Measurements from ENCODE around the gene ACSF2.

ACSF2 gene

GRCh38 chr17:50392621-50393020 is 33.4 kb upstream of the ACSF2 start:
- TF ChIP-seq, protein P1, sequence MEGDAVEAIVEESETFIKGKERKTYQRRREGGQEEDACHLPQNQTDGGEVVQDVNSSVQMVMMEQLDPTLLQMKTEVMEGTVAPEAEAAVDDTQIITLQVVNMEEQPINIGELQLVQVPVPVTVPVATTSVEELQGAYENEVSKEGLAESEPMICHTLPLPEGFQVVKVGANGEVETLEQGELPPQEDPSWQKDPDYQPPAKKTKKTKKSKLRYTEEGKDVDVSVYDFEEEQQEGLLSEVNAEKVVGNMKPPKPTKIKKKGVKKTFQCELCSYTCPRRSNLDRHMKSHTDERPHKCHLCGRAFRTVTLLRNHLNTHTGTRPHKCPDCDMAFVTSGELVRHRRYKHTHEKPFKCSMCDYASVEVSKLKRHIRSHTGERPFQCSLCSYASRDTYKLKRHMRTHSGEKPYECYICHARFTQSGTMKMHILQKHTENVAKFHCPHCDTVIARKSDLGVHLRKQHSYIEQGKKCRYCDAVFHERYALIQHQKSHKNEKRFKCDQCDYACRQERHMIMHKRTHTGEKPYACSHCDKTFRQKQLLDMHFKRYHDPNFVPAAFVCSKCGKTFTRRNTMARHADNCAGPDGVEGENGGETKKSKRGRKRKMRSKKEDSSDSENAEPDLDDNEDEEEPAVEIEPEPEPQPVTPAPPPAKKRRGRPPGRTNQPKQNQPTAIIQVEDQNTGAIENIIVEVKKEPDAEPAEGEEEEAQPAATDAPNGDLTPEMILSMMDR (IDR thresholded peaks at IDR 0.05): no peak
- no peak overlapping the region for H3K4me3 ChIP-seq (ENCODE audit: low read depth, low read length)
- no peak overlapping the region for H3K9ac ChIP-seq
- H3K9me3 ChIP-seq (ENCODE audit: control insufficient read depth, low read length): no peaks in the 10 kb centered on the region
- no peak overlapping the region for H3K4me2 ChIP-seq (ENCODE audit: low read length)
- H2AFZ ChIP-seq: no peak overlapping the region
- no peaks in the 10 kb centered on the region for H3K27me3 ChIP-seq (ENCODE audit: control insufficient read depth, insufficient read depth, low read length)
- no peaks in the 10 kb centered on the region for H3K36me3 ChIP-seq (ENCODE audit: control insufficient read depth, insufficient read depth, low read length)
- no peak overlapping the region for H3K27ac ChIP-seq
- peaks cover 9% of the 10 kb centered on the region for H3K79me2 ChIP-seq
- peaks cover 3% of the 10 kb centered on the region for H3K4me1 ChIP-seq

DNA sequence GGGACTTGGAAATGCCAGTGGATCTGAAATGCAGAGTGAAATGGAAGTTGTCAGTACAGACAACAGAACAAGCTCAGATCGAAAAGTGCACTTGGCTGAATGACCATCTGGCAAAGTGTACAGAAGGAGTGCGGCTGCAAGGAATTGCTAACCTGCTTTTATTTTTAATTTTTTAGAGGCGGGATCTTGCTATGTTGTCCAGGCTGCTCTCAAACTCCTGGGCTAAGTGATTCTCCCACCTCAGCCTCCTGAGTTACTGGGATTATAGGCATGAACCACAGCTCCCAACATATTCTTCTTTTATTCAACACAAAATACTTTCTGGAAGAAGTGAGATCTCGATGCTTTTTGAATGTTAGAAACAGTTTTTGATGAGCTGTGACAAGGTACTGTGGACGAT is 32.3 kb upstream of the ACSF2 start:
- Histone ChIP-seq H3K4me1 (peaks cover 3% of the 10 kb centered on the region), H3K27me3 (ENCODE audit: control insufficient read depth, insufficient read depth, low read length) (no peaks in the 10 kb centered on the region), H3K9ac (no peak overlapping the region), H3K9me3 (ENCODE audit: control insufficient read depth, low read length) (no peaks in the 10 kb centered on the region), H3K36me3 (ENCODE audit: control insufficient read depth, insufficient read depth, low read length) (no peaks in the 10 kb centered on the region), H3K27ac (no peak overlapping the region), H3K4me2 (ENCODE audit: low read length) (no peak overlapping the region), H2AFZ (no peak overlapping the region), H3K79me2 (peaks cover 12% of the 10 kb centered on the region), H3K4me3 (ENCODE audit: low read depth, low read length) (no peak overlapping the region)
- TF ChIP-seq, protein P1 (IDR thresholded peaks at IDR 0.05): no peak

- TF ChIP-seq, protein P1 (IDR thresholded peaks at IDR 0.05): no peak
- Histone ChIP-seq H3K79me2 (peaks cover 12% of the 10 kb centered on the region), H3K9ac (no peak overlapping the region), H3K27me3 (ENCODE audit: control insufficient read depth, insufficient read depth, low read length) (no peaks in the 10 kb centered on the region), H3K9me3 (ENCODE audit: control insufficient read depth, low read length) (no peaks in the 10 kb centered on the region), H3K27ac (no peak overlapping the region), H3K4me3 (ENCODE audit: low read depth, low read length) (no peak overlapping the region), H2AFZ (no peak overlapping the region), H3K4me2 (ENCODE audit: low read length) (no peak overlapping the region), H3K4me1 (peaks cover 3% of the 10 kb centered on the region), H3K36me3 (ENCODE audit: control insufficient read depth, insufficient read depth, low read length) (no peaks in the 10 kb centered on the region)
Observed at GRCh38 chr17:50394711-50395110, 31.3 kb upstream of the ACSF2 start.

DNA sequence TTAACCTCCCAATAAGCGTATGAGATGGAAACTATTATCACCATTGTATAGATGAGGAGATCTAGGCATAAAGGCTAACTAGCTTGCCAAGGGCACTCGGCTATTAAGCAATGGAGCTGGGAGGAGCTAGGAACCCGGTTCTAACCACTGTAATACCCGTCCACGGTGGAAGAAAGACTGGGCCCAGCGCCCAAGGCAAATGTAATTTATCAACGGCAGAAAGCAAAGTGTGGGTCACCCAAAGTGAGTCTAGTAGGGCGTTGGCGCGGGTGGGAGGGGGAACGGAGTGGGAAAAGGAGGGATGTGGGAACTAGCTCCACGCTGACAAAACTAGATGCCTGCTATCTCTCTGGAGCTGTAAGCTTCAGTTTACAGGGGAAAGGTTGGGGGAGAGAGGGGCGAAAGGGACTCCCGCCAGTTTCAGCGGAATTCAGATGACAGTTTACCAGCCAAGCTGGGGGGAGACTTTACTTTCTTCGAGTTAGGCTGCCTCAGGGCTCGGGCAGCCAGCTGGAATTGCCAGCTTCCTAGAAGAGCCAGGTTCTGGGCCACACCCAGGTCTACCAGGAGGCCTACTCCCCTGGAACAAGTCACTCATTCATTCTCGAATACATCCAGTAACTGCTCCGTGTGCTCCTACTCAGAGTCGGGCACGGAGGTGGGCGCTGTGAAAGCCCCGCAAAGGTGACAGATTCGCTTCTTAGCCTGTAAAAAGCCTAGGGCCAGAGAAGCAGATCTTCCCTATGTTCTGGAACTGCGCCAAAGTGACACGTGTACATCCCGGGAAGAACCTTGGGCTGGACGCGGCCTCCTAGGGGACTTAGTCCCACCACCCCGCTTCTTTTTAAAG is 29.5 kb upstream of the ACSF2 start:
- H2AFZ ChIP-seq: peak overlapping the region; percentile 77
- H3K9ac ChIP-seq: peak overlapping the region; percentile 33
- H3K27me3 ChIP-seq (ENCODE audit: control insufficient read depth, insufficient read depth, low read length): no peaks in the 10 kb centered on the region
- H3K79me2 ChIP-seq: peaks cover 12% of the 10 kb centered on the region
- no peaks in the 10 kb centered on the region for H3K36me3 ChIP-seq (ENCODE audit: control insufficient read depth, insufficient read depth, low read length)
- peak overlapping the region; percentile 63 for H3K4me3 ChIP-seq (ENCODE audit: low read depth, low read length)
- peak overlapping the region; percentile 37 for H3K27ac ChIP-seq
- H3K4me1 ChIP-seq: peaks cover 3% of the 10 kb centered on the region
- peak overlapping the region; percentile 63 for H3K4me2 ChIP-seq (ENCODE audit: low read length)
- TF ChIP-seq, protein P1 (IDR thresholded peaks at IDR 0.05): no peak
- H3K9me3 ChIP-seq (ENCODE audit: control insufficient read depth, low read length): no peaks in the 10 kb centered on the region

Data from parathyroid adenoma (tissue), 2 donors.